ENCODE results near the gene TNNI2.

Gene TNNI2

DNA sequence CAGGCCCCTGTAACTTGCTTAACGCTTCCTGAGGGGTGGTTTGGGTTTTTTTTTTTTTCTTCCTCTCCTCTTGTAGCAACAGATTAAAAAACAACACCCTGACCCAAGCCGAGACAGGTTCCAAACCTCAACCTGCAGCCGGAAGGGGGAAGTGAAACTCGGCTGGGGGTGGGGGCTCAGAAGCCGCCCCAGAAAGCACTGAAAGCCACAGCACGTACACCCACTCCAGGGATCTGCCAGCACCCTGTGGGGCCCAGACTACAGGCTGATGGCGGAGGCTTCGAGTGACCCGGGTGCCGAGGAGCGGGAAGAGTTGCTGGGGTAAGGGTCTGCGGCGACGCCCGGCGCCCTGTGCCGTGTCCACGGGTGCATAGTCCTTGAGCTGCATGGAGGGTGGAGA is 14.1 kb downstream of the TNNI2 start, which contains the start of gene LSP1:
TSS of gene LSP1 (plus strand) at position 208 of the 400 bp plus-strand sequence. CDS start at position 269, 61 bp downstream.
- Histone ChIP-seq H3K36me3 (replicated peaks; ENCODE audit: insufficient read depth, low read length) (no peaks in the 10 kb centered on the region), H3K4me3 (ENCODE audit: low read length) (peak within 1 kb of the TSS; percentile 74), H4K20me1 (ENCODE audit: insufficient read depth, low read length) (no peaks in the 10 kb centered on the region; the same call in 1 of the 2 replicates), H3K27ac (ENCODE audit: low read length) (peak within 1 kb of the TSS; percentile 100), H3K27me3 (replicated peaks; ENCODE audit: insufficient read depth, low read length) (no peaks in the 10 kb centered on the region; the same call in 1 of the 2 replicates), H3K9me3 (replicated peaks; ENCODE audit: insufficient read depth, low read length) (no peaks in the 10 kb centered on the region), H3K4me1 (ENCODE audit: low read length) (peaks cover 46% of the 10 kb centered on the region), H3F3A (ENCODE audit: insufficient read depth, low read length) (peaks cover 14% of the 10 kb centered on the region), H3K4me2 (ENCODE audit: low read depth, low read length) (peak within 1 kb of the TSS; percentile 88), H3K9ac (ENCODE audit: low read length) (peak within 1 kb of the TSS; percentile 86), H2AFZ (ENCODE audit: low read length) (peak within 1 kb of the TSS; percentile 90; the same call in 1 of the 2 replicates), H3K79me2 (ENCODE audit: low read length) (peaks cover 50% of the 10 kb centered on the region), H3K9me2 (replicated peaks; ENCODE audit: insufficient read depth, low read length) (no peaks in the 10 kb centered on the region)
- TF ChIP-seq, protein P1, sequence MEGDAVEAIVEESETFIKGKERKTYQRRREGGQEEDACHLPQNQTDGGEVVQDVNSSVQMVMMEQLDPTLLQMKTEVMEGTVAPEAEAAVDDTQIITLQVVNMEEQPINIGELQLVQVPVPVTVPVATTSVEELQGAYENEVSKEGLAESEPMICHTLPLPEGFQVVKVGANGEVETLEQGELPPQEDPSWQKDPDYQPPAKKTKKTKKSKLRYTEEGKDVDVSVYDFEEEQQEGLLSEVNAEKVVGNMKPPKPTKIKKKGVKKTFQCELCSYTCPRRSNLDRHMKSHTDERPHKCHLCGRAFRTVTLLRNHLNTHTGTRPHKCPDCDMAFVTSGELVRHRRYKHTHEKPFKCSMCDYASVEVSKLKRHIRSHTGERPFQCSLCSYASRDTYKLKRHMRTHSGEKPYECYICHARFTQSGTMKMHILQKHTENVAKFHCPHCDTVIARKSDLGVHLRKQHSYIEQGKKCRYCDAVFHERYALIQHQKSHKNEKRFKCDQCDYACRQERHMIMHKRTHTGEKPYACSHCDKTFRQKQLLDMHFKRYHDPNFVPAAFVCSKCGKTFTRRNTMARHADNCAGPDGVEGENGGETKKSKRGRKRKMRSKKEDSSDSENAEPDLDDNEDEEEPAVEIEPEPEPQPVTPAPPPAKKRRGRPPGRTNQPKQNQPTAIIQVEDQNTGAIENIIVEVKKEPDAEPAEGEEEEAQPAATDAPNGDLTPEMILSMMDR (IDR thresholded peaks at IDR 0.05; ENCODE audit: low read length), result no peak
- TF ChIP-seq EZH2phosphoT487 (IDR thresholded peaks at IDR 0.05; ENCODE audit: low read length), result no peak
- TF ChIP-seq EZH2 (optimal IDR thresholded peaks at IDR 0.05; ENCODE audit: low read depth, low read length), result no peak
- DNase-seq, result peak; percentile 88

DNA sequence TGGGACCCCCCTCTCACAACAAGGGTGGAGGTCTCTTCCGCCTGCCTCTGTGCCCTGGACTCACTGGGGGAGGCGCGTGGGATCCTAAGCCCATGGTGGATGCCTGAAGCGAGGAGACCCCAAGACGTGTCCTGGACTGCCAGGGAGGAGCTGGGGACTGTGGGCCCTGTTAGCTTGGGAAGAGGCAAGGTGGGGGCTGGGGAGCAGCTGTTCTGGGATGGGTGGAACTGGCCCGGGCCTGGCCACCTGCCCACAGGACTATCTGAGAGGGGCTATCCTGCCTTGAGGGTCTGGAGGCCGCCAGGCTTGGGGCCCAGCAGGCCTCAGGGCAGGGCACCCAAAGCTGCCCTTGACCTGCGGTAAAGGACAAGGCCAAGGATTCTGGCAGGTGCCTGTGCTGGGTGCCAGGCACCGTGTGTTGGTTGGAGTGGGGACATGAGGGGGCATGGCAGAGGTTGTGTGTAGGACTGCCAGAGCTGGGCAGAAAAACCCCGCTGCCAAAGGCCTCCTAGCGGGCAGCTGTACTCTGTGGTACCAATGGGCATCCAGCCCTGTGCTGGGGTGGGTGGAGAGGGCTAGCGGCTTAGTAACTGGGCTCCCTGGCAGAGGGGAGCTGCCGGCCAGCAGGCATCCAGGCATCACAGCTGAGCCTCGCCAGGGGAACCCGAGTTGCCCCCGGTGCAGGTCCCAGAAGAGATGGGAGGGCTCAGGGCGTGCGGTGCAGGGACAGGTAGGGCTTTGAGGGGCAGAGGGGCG is 14.8 kb downstream of the TNNI2 start:
- peaks cover 54% of the 10 kb centered on the region for H3K79me2 ChIP-seq (ENCODE audit: low read length)
- no peaks in the 10 kb centered on the region; the same call in 1 of the 2 replicates for H4K20me1 ChIP-seq (ENCODE audit: insufficient read depth, low read length)
- peaks cover 46% of the 10 kb centered on the region for H3K4me1 ChIP-seq (ENCODE audit: low read length)
- peak overlapping the region; percentile 100 for H3K27ac ChIP-seq (ENCODE audit: low read length)
- no peaks in the 10 kb centered on the region for H3K9me3 ChIP-seq (replicated peaks; ENCODE audit: insufficient read depth, low read length)
- H2AFZ ChIP-seq (ENCODE audit: low read length), result peak overlapping the region; percentile 90; the same call in 1 of the 2 replicates
- H3K9me2 ChIP-seq (replicated peaks; ENCODE audit: insufficient read depth, low read length), result no peaks in the 10 kb centered on the region
- no peaks in the 10 kb centered on the region; the same call in 1 of the 2 replicates for H3K27me3 ChIP-seq (replicated peaks; ENCODE audit: insufficient read depth, low read length)
- H3K9ac ChIP-seq (ENCODE audit: low read length), result peak overlapping the region; percentile 86
- peak overlapping the region; percentile 74 for H3K4me3 ChIP-seq (ENCODE audit: low read length)
- H3K4me2 ChIP-seq (ENCODE audit: low read depth, low read length), result peak overlapping the region; percentile 88
- H3K36me3 ChIP-seq (replicated peaks; ENCODE audit: insufficient read depth, low read length), result no peaks in the 10 kb centered on the region
- TF ChIP-seq, protein P1 (IDR thresholded peaks at IDR 0.05; ENCODE audit: low read length), result peak; percentile 15; the same call in 1 of the 2 replicates
- TF ChIP-seq EZH2 (optimal IDR thresholded peaks at IDR 0.05; ENCODE audit: low read depth, low read length), result no peak
- DNase-seq, result peak; percentile 19
- peaks cover 14% of the 10 kb centered on the region for H3F3A ChIP-seq (ENCODE audit: insufficient read depth, low read length)

DNA sequence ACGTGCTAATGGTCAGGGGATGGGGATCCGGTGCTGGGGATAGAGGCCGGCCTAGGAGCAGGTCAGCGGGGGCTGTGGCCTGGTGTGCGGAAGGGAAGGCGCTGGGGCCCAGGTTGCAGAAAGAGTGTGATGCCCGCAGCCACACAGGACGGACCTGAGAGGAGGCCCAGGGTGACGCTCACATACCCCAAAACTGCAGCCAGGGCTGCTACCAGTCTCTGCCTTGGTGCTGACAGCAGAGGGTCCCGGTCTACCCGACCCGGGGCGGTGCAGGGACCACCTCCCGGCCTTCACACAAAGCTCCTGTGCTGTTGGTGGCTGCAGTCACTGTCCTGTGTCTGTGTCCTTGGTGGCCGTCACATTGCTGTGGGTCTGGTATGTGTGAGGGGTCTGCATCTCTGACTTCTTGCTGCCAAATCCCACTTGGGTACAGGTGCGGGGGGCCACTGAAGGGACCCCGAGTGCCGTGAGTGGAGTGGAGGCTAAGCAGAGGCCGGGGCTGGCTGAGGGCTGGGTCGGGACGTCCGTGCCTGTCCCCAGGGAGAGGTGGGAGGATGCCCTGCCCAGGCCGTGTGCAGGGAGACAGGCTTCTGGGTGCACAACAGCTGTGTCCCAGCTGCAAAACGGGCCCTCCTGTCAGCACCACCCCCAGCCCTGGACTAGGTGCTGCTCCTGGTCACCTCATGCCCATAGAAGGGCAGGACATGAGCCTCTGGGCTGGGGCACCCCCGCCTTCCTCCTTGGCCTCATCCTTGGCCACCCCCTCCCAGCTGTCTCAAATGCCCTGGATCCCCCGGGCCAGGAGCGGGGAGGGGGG is 15.6 kb downstream of the TNNI2 start:
- Histone ChIP-seq H3K4me3 (ENCODE audit: low read length) (peak overlapping the region; percentile 74), H3K36me3 (replicated peaks; ENCODE audit: insufficient read depth, low read length) (no peaks in the 10 kb centered on the region), H3K4me1 (ENCODE audit: low read length) (peaks cover 46% of the 10 kb centered on the region), H3K4me2 (ENCODE audit: low read depth, low read length) (peak overlapping the region; percentile 88), H2AFZ (ENCODE audit: low read length) (no peak overlapping the region), H3K9me2 (replicated peaks; ENCODE audit: insufficient read depth, low read length) (no peaks in the 10 kb centered on the region), H3K79me2 (ENCODE audit: low read length) (peaks cover 54% of the 10 kb centered on the region), H3F3A (ENCODE audit: insufficient read depth, low read length) (peaks cover 14% of the 10 kb centered on the region), H4K20me1 (ENCODE audit: insufficient read depth, low read length) (no peaks in the 10 kb centered on the region; the same call in 1 of the 2 replicates), H3K9me3 (replicated peaks; ENCODE audit: insufficient read depth, low read length) (no peaks in the 10 kb centered on the region), H3K9ac (ENCODE audit: low read length) (peak overlapping the region; percentile 86; the same call in 1 of the 2 replicates), H3K27ac (ENCODE audit: low read length) (peak overlapping the region; percentile 100; the same call in 1 of the 2 replicates), H3K27me3 (replicated peaks; ENCODE audit: insufficient read depth, low read length) (no peaks in the 10 kb centered on the region)
- no peak for DNase-seq
- TF ChIP-seq, protein P1 (IDR thresholded peaks at IDR 0.05; ENCODE audit: low read length), result no peak
- no peak for TF ChIP-seq EZH2 (optimal IDR thresholded peaks at IDR 0.05; ENCODE audit: low read depth, low read length)
- TF ChIP-seq EZH2phosphoT487 (IDR thresholded peaks at IDR 0.05; ENCODE audit: low read length), result no peak
